HEK293 (cell line): ENCODE results near the gene EGFR.

ENCODE experiments used
- CTCF ChIA-PET: fragments of 350-600 bp; formaldehyde crosslinking; extraction: SDS; loops from one replicate; lab custom pipeline; 2021; ENCODE audit warnings: antibody characterized with exemption; lab: Yijun Ruan, JAX
- POLR2A ChIA-PET: fragments of 300-600 bp; formaldehyde crosslinking; extraction: SDS; loops from one replicate; lab custom pipeline; 2020; ENCODE audit warnings: antibody characterized with exemption, inconsistent platforms; lab: Yijun Ruan, JAX
- H3K27ac ChIP-seq: fragments of 200-500 bp; sonication (Bioruptor generic); 2 replicates; pipeline ENCODE4 v1.5.1; 2014; ENCODE audit warnings: low read depth, low read length, control low read depth, inconsistent platforms; ENCODE audit errors: extremely low read depth
- H3K36me3 ChIP-seq, 2 experiments: fragments of 200-500 bp in 1 of 2; sonication (Bioruptor generic) in 1 of 2; 1 replicate in 1 of 2; 2 replicates in 1 of 2; pipeline ENCODE4 v1.5.1; 2014 to 2017; ENCODE audit warnings: inconsistent platforms in 2 of 2, low read length in 2 of 2; ENCODE audit not compliant: control insufficient read depth in 2 of 2, insufficient read depth in 1 of 2
- H3K4me1 ChIP-seq: fragments of 200-500 bp; sonication (Bioruptor generic); 2 replicates; pipeline ENCODE4 v1.5.1; 2014; ENCODE audit warnings: mild to moderate bottlenecking, low read length, inconsistent platforms; ENCODE audit not compliant: control insufficient read depth, insufficient read depth
- H3K4me3 ChIP-seq: 2 replicates; pipeline ENCODE4 v1.5.1; 2011; ENCODE audit warnings: low read depth, mild to moderate bottlenecking, control low read depth, low read length, moderate library complexity
- H3K9me3 ChIP-seq: fragments of 200-500 bp; sonication (Bioruptor generic); 2 replicates; pipeline ENCODE4 v1.5.1; 2014; ENCODE audit warnings: low read depth, low read length, inconsistent platforms; ENCODE audit not compliant: control insufficient read depth, insufficient read depth
- BCL11B ChIP-seq: fragments of 450-650 bp; formaldehyde crosslinking; IDR thresholded peaks from 2 replicates; pipeline ENCODE4 v1.5.1; 2016; ENCODE audit warnings: low read depth, missing biosample characterization, missing genetic modification characterization
- MEIS1 ChIP-seq: sonication (generic); formaldehyde crosslinking; IDR thresholded peaks from 2 replicates; pipeline ENCODE4 v1.8.1; 2022; ENCODE audit warnings: missing genetic modification reagents, mild to moderate bottlenecking, borderline replicate concordance
- PRDM1 ChIP-seq: fragments of 450-650 bp; formaldehyde crosslinking; IDR thresholded peaks from 2 replicates; pipeline ENCODE4; 2016; ENCODE audit warnings: missing biosample characterization, missing genetic modification characterization
- YY2 ChIP-seq: fragments of 450-650 bp; formaldehyde crosslinking; IDR thresholded peaks from 2 replicates; pipeline ENCODE4 v1.5.1; 2016; ENCODE audit warnings: missing biosample characterization, missing genetic modification characterization
- ZFP69B ChIP-seq: fragments of 450-650 bp; formaldehyde crosslinking; IDR thresholded peaks from 2 replicates; pipeline ENCODE4 v1.5.1; 2016; ENCODE audit warnings: missing biosample characterization, missing genetic modification characterization
- ZNF133 ChIP-seq: fragments of 450-650 bp; formaldehyde crosslinking; IDR thresholded peaks from 2 replicates; pipeline ENCODE4 v1.5.1; 2016; ENCODE audit warnings: missing biosample characterization, missing genetic modification characterization
- ZNF558 ChIP-seq: fragments of 450-650 bp; formaldehyde crosslinking; IDR thresholded peaks from 2 replicates; pipeline ENCODE4 v1.5.1; 2016; ENCODE audit warnings: missing biosample characterization, missing genetic modification characterization
- ZNF610 ChIP-seq: fragments of 450-650 bp; formaldehyde crosslinking; IDR thresholded peaks from 2 replicates; pipeline ENCODE4 v1.5.1; 2016; ENCODE audit warnings: missing biosample characterization, missing genetic modification characterization, borderline replicate concordance
- ZNF623 ChIP-seq: fragments of 450-650 bp; formaldehyde crosslinking; IDR thresholded peaks from 2 replicates; pipeline ENCODE4 v1.5.1; 2016; ENCODE audit warnings: missing biosample characterization, missing genetic modification characterization
- ZNF658 ChIP-seq: fragments of 450-650 bp; formaldehyde crosslinking; IDR thresholded peaks from 2 replicates; pipeline ENCODE4; 2016; ENCODE audit warnings: missing biosample characterization, missing genetic modification characterization
- ZNF664 ChIP-seq: fragments of 450-650 bp; formaldehyde crosslinking; IDR thresholded peaks from 2 replicates; pipeline ENCODE4 v1.5.1; 2016; ENCODE audit warnings: missing biosample characterization, missing genetic modification characterization
- ZNF747 ChIP-seq: fragments of 450-650 bp; formaldehyde crosslinking; IDR thresholded peaks from 2 replicates; pipeline ENCODE4 v1.5.1; 2016; ENCODE audit warnings: missing biosample characterization, missing genetic modification characterization
- ZNF837 ChIP-seq: fragments of 450-650 bp; formaldehyde crosslinking; IDR thresholded peaks from 2 replicates; pipeline ENCODE4 v1.5.1; 2016; ENCODE audit warnings: missing biosample characterization, missing genetic modification characterization
- TF ChIP-seq, protein P1 (sequence below): fragments of 450-650 bp; formaldehyde crosslinking; IDR thresholded peaks from 2 replicates; pipeline ENCODE4 v1.5.1; 2016; ENCODE audit warnings: missing biosample characterization, missing genetic modification characterization
- TF ChIP-seq, protein P2 (sequence below): fragments of 450-650 bp; formaldehyde crosslinking; conservative IDR thresholded peaks from 2 replicates; pipeline ENCODE4 v1.5.1; 2016; ENCODE audit warnings: low read depth, missing biosample characterization, missing genetic modification characterization
- TF ChIP-seq, protein P3 (sequence below): fragments of 450-650 bp; formaldehyde crosslinking; IDR thresholded peaks from 2 replicates; pipeline ENCODE4 v1.5.1; 2016; ENCODE audit warnings: missing biosample characterization, missing genetic modification characterization
- TF ChIP-seq, protein P4 (sequence below): fragments of 450-650 bp; formaldehyde crosslinking; IDR thresholded peaks from 2 replicates; pipeline ENCODE4 v1.5.1; 2016; ENCODE audit warnings: missing biosample characterization, missing genetic modification characterization
- TF ChIP-seq, protein P5 (sequence below): fragments of 450-650 bp; formaldehyde crosslinking; IDR thresholded peaks from 2 replicates; pipeline ENCODE4 v1.5.1; 2016; ENCODE audit warnings: missing biosample characterization, missing genetic modification characterization

Gene EGFR

DNA sequence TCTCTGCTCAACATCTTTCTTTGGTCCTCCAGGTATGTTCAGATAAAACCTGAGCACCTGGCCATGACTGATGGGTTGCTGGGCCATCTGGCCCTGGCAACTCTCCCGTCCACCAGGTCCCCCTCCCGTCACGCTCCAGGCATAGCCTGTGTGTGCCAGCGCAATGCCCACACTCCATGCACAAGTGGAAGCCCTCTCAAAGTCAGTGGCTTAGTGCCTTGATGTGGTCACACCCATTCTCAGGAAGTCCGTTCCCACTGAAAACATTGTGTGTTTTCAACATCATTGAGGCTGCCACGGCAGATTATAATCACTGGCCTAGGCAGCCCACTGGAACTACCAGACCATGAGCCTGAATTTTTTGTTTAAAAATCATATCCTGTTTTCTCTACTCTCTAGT, 175.7 kb downstream of the EGFR start:
- H3K9me3 ChIP-seq = no peaks in the 10 kb centered on the region
- H3K27ac ChIP-seq = no peak overlapping the region
- TF ChIP-seq ZNF747 (tag by site-specific recombination) (no peak), PRDM1 (no peak), BCL11B (no peak), MEIS1 (CRISPR knock-in tag) (no peak), YY2 (no peak), ZNF658 (tag by site-specific recombination) (no peak), ZNF664 (tag by site-specific recombination) (no peak), ZFP69B (no peak), ZNF558 (tag by site-specific recombination) (no peak), ZNF623 (tag by site-specific recombination) (no peak), ZNF610 (no peak), ZNF837 (tag by site-specific recombination) (no peak), ZNF133 (tag by site-specific recombination) (no peak)
- TF ChIP-seq, protein P1, sequence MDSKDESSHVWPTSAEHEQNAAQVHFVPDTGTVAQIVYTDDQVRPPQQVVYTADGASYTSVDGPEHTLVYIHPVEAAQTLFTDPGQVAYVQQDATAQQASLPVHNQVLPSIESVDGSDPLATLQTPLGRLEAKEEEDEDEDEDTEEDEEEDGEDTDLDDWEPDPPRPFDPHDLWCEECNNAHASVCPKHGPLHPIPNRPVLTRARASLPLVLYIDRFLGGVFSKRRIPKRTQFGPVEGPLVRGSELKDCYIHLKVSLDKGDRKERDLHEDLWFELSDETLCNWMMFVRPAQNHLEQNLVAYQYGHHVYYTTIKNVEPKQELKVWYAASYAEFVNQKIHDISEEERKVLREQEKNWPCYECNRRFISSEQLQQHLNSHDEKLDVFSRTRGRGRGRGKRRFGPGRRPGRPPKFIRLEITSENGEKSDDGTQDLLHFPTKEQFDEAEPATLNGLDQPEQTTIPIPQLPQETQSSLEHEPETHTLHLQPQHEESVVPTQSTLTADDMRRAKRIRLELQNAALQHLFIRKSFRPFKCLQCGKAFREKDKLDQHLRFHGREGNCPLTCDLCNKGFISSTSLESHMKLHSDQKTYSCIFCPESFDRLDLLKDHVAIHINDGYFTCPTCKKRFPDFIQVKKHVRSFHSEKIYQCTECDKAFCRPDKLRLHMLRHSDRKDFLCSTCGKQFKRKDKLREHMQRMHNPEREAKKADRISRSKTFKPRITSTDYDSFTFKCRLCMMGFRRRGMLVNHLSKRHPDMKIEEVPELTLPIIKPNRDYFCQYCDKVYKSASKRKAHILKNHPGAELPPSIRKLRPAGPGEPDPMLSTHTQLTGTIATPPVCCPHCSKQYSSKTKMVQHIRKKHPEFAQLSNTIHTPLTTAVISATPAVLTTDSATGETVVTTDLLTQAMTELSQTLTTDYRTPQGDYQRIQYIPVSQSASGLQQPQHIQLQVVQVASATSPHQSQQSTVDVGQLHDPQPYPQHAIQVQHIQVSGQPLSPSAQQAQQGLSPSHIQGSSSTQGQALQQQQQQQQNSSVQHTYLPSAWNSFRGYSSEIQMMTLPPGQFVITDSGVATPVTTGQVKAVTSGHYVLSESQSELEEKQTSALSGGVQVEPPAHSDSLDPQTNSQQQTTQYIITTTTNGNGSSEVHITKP = no peak
- TF ChIP-seq, protein P2, sequence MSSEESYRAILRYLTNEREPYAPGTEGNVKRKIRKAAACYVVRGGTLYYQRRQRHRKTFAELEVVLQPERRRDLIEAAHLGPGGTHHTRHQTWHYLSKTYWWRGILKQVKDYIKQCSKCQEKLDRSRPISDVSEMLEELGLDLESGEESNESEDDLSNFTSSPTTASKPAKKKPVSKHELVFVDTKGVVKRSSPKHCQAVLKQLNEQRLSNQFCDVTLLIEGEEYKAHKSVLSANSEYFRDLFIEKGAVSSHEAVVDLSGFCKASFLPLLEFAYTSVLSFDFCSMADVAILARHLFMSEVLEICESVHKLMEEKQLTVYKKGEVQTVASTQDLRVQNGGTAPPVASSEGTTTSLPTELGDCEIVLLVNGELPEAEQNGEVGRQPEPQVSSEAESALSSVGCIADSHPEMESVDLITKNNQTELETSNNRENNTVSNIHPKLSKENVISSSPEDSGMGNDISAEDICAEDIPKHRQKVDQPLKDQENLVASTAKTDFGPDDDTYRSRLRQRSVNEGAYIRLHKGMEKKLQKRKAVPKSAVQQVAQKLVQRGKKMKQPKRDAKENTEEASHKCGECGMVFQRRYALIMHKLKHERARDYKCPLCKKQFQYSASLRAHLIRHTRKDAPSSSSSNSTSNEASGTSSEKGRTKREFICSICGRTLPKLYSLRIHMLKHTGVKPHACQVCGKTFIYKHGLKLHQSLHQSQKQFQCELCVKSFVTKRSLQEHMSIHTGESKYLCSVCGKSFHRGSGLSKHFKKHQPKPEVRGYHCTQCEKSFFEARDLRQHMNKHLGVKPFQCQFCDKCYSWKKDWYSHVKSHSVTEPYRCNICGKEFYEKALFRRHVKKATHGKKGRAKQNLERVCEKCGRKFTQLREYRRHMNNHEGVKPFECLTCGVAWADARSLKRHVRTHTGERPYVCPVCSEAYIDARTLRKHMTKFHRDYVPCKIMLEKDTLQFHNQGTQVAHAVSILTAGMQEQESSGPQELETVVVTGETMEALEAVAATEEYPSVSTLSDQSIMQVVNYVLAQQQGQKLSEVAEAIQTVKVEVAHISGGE = no peak
- TF ChIP-seq, protein P3, sequence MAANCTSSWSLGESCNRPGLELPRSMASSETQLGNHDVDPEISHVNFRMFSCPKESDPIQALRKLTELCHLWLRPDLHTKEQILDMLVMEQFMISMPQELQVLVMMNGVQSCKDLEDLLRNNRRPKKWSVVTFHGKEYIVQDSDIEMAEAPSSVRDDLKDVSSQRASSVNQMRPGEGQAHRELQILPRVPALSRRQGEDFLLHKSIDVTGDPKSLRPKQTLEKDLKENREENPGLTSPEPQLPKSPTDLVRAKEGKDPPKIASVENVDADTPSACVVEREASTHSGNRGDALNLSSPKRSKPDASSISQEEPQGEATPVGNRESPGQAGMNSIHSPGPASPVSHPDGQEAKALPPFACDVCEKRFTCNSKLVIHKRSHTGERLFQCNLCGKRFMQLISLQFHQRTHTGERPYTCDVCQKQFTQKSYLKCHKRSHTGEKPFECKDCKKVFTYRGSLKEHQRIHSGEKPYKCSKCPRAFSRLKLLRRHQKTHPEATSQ (tag by site-specific recombination) = no peak
- TF ChIP-seq, protein P4, sequence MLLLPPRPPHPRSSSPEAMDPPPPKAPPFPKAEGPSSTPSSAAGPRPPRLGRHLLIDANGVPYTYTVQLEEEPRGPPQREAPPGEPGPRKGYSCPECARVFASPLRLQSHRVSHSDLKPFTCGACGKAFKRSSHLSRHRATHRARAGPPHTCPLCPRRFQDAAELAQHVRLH (tag by site-specific recombination) = no peak
- TF ChIP-seq, protein P5, sequence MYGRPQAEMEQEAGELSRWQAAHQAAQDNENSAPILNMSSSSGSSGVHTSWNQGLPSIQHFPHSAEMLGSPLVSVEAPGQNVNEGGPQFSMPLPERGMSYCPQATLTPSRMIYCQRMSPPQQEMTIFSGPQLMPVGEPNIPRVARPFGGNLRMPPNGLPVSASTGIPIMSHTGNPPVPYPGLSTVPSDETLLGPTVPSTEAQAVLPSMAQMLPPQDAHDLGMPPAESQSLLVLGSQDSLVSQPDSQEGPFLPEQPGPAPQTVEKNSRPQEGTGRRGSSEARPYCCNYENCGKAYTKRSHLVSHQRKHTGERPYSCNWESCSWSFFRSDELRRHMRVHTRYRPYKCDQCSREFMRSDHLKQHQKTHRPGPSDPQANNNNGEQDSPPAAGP (tag by site-specific recombination) = no peak
- TF ChIP-seq, all 188 proteins: peak for 0
- Histone ChIP-seq H3K4me1 (peaks cover 13% of the 10 kb centered on the region; the same call in 1 of the 2 replicates), H3K4me3 (no peak overlapping the region), H3K36me3 (peaks cover 0 to 7% of the 10 kb centered on the region in 2 experiments; a peak in 2 of 3 replicates)
- ChIA-PET POLR2A (no interaction called here), CTCF (no interaction called here)
